ENCODE data around the gene ERI3. TPM values are rescaled to one million over a fixed set of nuclear protein-coding genes. Genes with fewer than 3 reads are reported as not detected.
"Not testable (repeated sequence)": the region's sequence is repeated elsewhere in the genome, so short reads cannot be mapped to it uniquely, and the experiment has no call there.

The ERI3 gene
- total RNA-seq, 1 donor = 52.8 TPM

- no peaks in the 10 kb centered on the region for H3K36me3 ChIP-seq (ENCODE audit: insufficient read depth, low read length)
- no peak overlapping the region for H3K4me2 ChIP-seq (ENCODE audit: insufficient read depth, low read length)
- no peak overlapping the region for H2AFZ ChIP-seq (ENCODE audit: low read length)
- H3K4me1 ChIP-seq (ENCODE audit: insufficient read depth, low read length) = peaks cover 7% of the 10 kb centered on the region
- no peaks in the 10 kb centered on the region for H3K9me3 ChIP-seq (ENCODE audit: low read depth, low read length)
- H4K20me1 ChIP-seq (ENCODE audit: insufficient read depth, low read length) = no peaks in the 10 kb centered on the region
- no peak overlapping the region for H3K4me3 ChIP-seq (ENCODE audit: insufficient read depth, low read length)
- DNase-seq (ENCODE audit: insufficient read length, low spot score, missing footprints) = no peak
- no peak overlapping the region for H3K27ac ChIP-seq (ENCODE audit: low read depth, low read length)
- TF ChIP-seq, protein P1, sequence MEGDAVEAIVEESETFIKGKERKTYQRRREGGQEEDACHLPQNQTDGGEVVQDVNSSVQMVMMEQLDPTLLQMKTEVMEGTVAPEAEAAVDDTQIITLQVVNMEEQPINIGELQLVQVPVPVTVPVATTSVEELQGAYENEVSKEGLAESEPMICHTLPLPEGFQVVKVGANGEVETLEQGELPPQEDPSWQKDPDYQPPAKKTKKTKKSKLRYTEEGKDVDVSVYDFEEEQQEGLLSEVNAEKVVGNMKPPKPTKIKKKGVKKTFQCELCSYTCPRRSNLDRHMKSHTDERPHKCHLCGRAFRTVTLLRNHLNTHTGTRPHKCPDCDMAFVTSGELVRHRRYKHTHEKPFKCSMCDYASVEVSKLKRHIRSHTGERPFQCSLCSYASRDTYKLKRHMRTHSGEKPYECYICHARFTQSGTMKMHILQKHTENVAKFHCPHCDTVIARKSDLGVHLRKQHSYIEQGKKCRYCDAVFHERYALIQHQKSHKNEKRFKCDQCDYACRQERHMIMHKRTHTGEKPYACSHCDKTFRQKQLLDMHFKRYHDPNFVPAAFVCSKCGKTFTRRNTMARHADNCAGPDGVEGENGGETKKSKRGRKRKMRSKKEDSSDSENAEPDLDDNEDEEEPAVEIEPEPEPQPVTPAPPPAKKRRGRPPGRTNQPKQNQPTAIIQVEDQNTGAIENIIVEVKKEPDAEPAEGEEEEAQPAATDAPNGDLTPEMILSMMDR (IDR thresholded peaks at IDR 0.05; ENCODE audit: extremely low read depth, low read depth, low read length) = no peak
- H3K27me3 ChIP-seq (ENCODE audit: insufficient read depth, low read length) = no peaks in the 10 kb centered on the region
- no peaks in the 10 kb centered on the region for H3K79me2 ChIP-seq (ENCODE audit: insufficient read depth, low read length)
These were observed 146.8 kb downstream of the ERI3 start for GRCh38 chr1:44208226-44208625.

- not testable (repeated sequence) for H4K20me1 ChIP-seq (ENCODE audit: insufficient read depth, low read length); H3K27ac ChIP-seq (ENCODE audit: low read depth, low read length); H2AFZ ChIP-seq (ENCODE audit: low read length); H3K36me3 ChIP-seq (ENCODE audit: insufficient read depth, low read length); DNase-seq (ENCODE audit: insufficient read length, low spot score, missing footprints); H3K4me1 ChIP-seq (ENCODE audit: insufficient read depth, low read length); H3K9me3 ChIP-seq (ENCODE audit: low read depth, low read length); H3K79me2 ChIP-seq (ENCODE audit: insufficient read depth, low read length); H3K4me3 ChIP-seq (ENCODE audit: insufficient read depth, low read length); H3K27me3 ChIP-seq (ENCODE audit: insufficient read depth, low read length); H3K4me2 ChIP-seq (ENCODE audit: insufficient read depth, low read length)
These were observed 148.5 kb downstream of the ERI3 start for GRCh38 chr1:44206545-44206944.

DNA sequence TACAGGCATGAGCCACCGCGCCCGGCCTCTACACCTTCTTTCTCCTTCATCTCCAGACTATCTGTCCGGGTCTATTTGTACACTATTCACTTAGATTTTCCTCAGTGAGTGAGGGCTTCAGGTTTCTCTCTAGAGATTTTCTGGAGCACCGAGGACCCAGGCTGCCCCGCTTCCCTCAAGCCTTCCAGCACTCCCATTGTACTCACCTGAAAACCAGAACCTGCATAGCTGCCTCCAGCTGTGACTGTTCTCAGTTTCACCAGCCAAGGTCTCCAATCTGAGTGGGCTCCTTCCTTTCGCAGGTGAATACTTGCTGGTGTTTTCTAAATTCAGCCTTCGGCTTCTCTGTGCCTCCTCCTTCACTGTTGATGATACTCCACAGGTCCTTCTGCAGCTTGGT lies 154.7 kb downstream of the ERI3 start:
- no peak overlapping the region for H3K4me3 ChIP-seq (ENCODE audit: insufficient read depth, low read length)
- no peak overlapping the region for H3K27ac ChIP-seq (ENCODE audit: low read depth, low read length)
- no peaks in the 10 kb centered on the region for H3K4me1 ChIP-seq (ENCODE audit: insufficient read depth, low read length)
- no peaks in the 10 kb centered on the region for H4K20me1 ChIP-seq (ENCODE audit: insufficient read depth, low read length)
- no peak overlapping the region for H3K4me2 ChIP-seq (ENCODE audit: insufficient read depth, low read length)
- no peaks in the 10 kb centered on the region for H3K9me3 ChIP-seq (ENCODE audit: low read depth, low read length)
- no peaks in the 10 kb centered on the region for H3K79me2 ChIP-seq (ENCODE audit: insufficient read depth, low read length)
- no peaks in the 10 kb centered on the region for H3K36me3 ChIP-seq (ENCODE audit: insufficient read depth, low read length)
- no peak overlapping the region for H2AFZ ChIP-seq (ENCODE audit: low read length)
- H3K27me3 ChIP-seq (ENCODE audit: insufficient read depth, low read length) = no peaks in the 10 kb centered on the region
- TF ChIP-seq, protein P1 (IDR thresholded peaks at IDR 0.05; ENCODE audit: extremely low read depth, low read depth, low read length) = no peak
- DNase-seq (ENCODE audit: insufficient read length, low spot score, missing footprints) = no peak

- no peak overlapping the region for H3K4me2 ChIP-seq (ENCODE audit: insufficient read depth, low read length)
- no peaks in the 10 kb centered on the region for H3K79me2 ChIP-seq (ENCODE audit: insufficient read depth, low read length)
- no peak for DNase-seq (ENCODE audit: insufficient read length, low spot score, missing footprints)
- H2AFZ ChIP-seq (ENCODE audit: low read length) = no peak overlapping the region
- H4K20me1 ChIP-seq (ENCODE audit: insufficient read depth, low read length) = no peaks in the 10 kb centered on the region
- TF ChIP-seq, protein P1 (IDR thresholded peaks at IDR 0.05; ENCODE audit: extremely low read depth, low read depth, low read length) = no peak
- H3K9me3 ChIP-seq (ENCODE audit: low read depth, low read length) = no peaks in the 10 kb centered on the region
- no peak overlapping the region for H3K4me3 ChIP-seq (ENCODE audit: insufficient read depth, low read length)
- no peaks in the 10 kb centered on the region for H3K36me3 ChIP-seq (ENCODE audit: insufficient read depth, low read length)
- H3K27ac ChIP-seq (ENCODE audit: low read depth, low read length) = no peak overlapping the region
- H3K27me3 ChIP-seq (ENCODE audit: insufficient read depth, low read length) = no peaks in the 10 kb centered on the region
- H3K4me1 ChIP-seq (ENCODE audit: insufficient read depth, low read length) = peaks cover 2% of the 10 kb centered on the region
These were observed 180.4 kb downstream of the ERI3 start for GRCh38 chr1:44174630-44175029.

Small RNA genes lying within 50 kb of the gene (small RNA-seq; reads per million reads assigned to genes)
- not detected for gene AL035417.1
- not detected for gene RNU6-369P

Other genes starting within 250 kb of the ERI3 start
- gene KLF17, start 236.4 kb downstream of the ERI3 start, total RNA-seq = 0.36 and 0.59 TPM in 2 replicates
- not detected in 2 replicates for gene KLF18, start 213.6 kb downstream of the ERI3 start, total RNA-seq
- gene DMAP1, start 141.8 kb downstream of the ERI3 start, total RNA-seq = 19.4 and 19.9 TPM in 2 replicates
- 53.2 and 58.3 TPM in 2 replicates for gene RNF220, start 50.0 kb upstream of the ERI3 start, total RNA-seq